Lower leg skin (tissue), 4 donors: Measurements from ENCODE around the gene RUNX3. TPM values are rescaled to one million over a fixed set of nuclear protein-coding genes. Genes with fewer than 3 reads are reported as not detected.

ENCODE experiments used
- DNase-seq, 2 donors: peaks; one replicate each; pipeline ENCODE4 v3.0.0-alpha.2; 2019; ENCODE audit warnings: low spot score in 2 of 2
- H3K4me3 ChIP-seq: fragments of 200-600 bp; sonication (generic); 2 replicates; pipeline ENCODE4 v1.5.1; 2017; ENCODE audit warnings: mild to moderate bottlenecking, low read depth; ENCODE audit not compliant: poor library complexity, severe bottlenecking
- POLR2A ChIP-seq, 2 donors: fragments of 450-650 bp; IDR thresholded peaks; one replicate each; pipeline ENCODE4 v1.6.1; 2016 to 2017; ENCODE audit warnings: antibody characterized with exemption in 2 of 2, mild to moderate bottlenecking in 1 of 2, moderate library complexity in 1 of 2
- WGBS, 2 donors: methylation state at CpG; one replicate each; pipeline ENCODE4 v1.1.5; 2018; 5-methylcytosine and 5-hydroxymethylcytosine counted together
- intact Hi-C: fragments of 100-400 bp; cut with DNase I; formaldehyde crosslinking; loops from one replicate; pipeline ENCODE4 v1.15.0; 2023; ENCODE audit warnings: low total_unique reads
- total RNA-seq, 4 donors: library from RNA; depleted of rRNA; stranded (reverse); fragments of >200 nt; gene quantifications; one replicate each; pipeline ENCODE4 v1.1.0, GENCODE V29; 2016
- TF ChIP-seq, protein P1 (sequence below), 3 donors: fragments of 450-650 bp; IDR thresholded peaks; one replicate each; pipeline ENCODE4 v1.5.1; 2016; ENCODE audit warnings: antibody characterized with exemption in 3 of 3, mild to moderate bottlenecking in 3 of 3, moderate library complexity in 2 of 3

RUNX3 gene
- total RNA-seq, 4 donors from 2014 or later = 6.1 to 24.4 (median 19.8) TPM

DNA sequence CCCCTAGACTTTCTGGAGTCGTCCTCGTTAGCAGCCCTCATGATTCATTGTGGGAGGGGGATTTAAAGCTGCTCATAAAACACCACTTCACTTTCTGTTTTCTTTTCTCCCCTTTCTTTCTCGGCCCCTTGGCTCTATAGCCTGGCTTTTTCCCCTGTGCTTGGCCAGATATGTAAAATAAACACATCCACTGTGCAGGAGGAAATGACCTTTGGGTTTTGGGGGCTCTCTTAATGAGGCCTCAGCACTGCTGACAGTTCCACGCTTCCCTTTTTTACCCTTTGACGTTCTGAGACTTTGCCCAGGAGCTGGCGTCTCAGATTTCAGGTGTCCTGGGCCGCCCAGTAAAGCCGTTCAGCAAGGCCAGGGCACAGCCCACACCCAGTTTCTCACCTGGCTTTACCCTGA is 65.7 kb downstream of the RUNX3 start:
- H3K4me3 ChIP-seq = no peak overlapping the region
- TF ChIP-seq POLR2A (IDR thresholded peaks at IDR 0.05) = no peak
- TF ChIP-seq, protein P1, sequence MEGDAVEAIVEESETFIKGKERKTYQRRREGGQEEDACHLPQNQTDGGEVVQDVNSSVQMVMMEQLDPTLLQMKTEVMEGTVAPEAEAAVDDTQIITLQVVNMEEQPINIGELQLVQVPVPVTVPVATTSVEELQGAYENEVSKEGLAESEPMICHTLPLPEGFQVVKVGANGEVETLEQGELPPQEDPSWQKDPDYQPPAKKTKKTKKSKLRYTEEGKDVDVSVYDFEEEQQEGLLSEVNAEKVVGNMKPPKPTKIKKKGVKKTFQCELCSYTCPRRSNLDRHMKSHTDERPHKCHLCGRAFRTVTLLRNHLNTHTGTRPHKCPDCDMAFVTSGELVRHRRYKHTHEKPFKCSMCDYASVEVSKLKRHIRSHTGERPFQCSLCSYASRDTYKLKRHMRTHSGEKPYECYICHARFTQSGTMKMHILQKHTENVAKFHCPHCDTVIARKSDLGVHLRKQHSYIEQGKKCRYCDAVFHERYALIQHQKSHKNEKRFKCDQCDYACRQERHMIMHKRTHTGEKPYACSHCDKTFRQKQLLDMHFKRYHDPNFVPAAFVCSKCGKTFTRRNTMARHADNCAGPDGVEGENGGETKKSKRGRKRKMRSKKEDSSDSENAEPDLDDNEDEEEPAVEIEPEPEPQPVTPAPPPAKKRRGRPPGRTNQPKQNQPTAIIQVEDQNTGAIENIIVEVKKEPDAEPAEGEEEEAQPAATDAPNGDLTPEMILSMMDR (IDR thresholded peaks at IDR 0.05) = no peak
- intact Hi-C loops = no loop called here
- DNase-seq = no peak
- WGBS, 2 donors = 57 to 63% methylated on average over 8 of the region's 8 CpGs

DNA sequence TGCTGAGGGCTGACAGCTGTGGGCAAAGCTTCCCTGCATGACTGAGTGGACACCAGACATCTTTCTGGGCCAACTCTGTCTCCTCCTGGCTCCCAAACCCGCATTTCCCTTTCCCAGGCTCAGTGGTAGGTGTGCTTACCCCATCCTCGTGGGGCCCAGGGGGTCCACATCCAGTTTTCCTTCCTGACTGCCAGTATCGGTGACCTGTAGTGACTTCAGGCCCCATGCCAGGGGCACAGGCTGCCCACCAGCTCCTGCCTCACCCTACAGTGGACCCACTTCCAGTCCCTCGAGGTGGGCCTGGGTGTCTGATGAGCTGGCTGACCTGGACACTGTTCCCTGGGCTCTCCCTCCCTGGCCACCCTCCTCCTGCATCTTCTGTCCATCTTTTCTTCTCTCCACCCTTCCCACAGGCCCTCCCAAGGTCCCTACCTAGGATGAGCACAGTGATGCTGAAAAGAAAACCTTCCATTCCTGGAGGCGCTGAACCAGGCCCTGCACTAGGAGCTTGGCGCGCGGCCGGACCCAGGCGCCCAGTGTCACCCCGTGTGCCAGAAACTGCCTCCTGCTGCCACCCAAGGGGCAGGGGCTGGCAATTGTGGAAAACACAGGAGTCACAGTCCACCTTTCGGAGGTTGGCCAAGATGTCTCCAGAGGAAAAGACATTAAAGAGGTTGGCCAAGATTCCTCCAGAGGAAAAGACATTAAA is 67.1 kb downstream of the RUNX3 start:
- DNase-seq = peak in 1 of 2 donors; percentile 82
- WGBS, 2 donors = 87 to 89% methylated on average over 12 of the region's 12 CpGs
- TF ChIP-seq POLR2A (IDR thresholded peaks at IDR 0.05) = no peak
- TF ChIP-seq, protein P1 (IDR thresholded peaks at IDR 0.05) = no peak
- intact Hi-C loops = no loop called here
- H3K4me3 ChIP-seq = no peak overlapping the region

DNA sequence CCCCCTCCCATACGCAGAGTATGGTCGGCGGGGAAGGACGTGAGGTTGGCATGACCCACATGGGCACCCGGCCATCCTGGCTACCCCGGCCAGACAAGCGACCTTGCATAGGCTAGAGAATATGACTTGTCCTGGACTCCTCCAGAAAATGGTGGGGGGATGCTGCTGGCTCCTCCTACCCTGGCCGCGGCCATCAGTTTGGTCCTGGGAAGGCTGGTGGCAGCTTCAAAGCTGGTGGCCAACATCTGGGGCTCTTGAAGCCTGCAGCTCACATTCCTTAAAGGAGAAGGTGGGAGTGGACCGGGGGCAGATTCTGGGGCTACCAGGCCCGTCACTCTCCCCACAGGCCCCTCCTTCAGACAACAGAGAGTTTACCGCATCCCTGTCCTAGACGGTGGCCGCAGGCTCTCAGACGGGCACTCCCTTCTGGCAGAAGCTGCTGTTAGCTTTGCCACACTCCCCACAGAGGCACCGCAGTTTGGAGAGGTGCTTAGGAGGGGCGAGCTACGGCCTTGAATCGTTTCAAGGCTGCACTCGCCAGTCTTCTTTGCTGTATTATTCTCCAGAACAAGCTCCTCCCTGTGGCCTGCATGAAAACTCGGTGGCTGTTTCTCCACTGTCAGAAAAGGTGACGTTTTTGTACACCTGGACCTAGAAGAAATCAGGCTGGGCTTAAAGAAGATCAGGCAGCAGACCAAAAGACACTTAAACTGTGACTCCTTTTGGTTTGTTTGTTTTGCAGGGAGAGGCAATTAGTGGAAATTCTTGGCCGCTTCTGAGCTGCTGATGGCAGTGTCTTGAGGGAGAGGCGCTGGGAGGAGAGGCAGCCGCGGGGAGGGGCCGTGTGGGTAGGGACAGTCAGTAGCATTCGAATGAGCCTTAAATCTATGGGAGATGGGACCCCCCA is 68.0 kb downstream of the RUNX3 start:
- intact Hi-C loops = no loop called here
- no peak for TF ChIP-seq POLR2A (IDR thresholded peaks at IDR 0.05)
- TF ChIP-seq, protein P1 (IDR thresholded peaks at IDR 0.05) = no peak
- WGBS, 2 donors = 46 to 47% methylated on average over 26 to 28 of the region's 28 CpGs
- H3K4me3 ChIP-seq = no peak overlapping the region
- peak in 1 of 2 donors; percentile 79 for DNase-seq

DNA sequence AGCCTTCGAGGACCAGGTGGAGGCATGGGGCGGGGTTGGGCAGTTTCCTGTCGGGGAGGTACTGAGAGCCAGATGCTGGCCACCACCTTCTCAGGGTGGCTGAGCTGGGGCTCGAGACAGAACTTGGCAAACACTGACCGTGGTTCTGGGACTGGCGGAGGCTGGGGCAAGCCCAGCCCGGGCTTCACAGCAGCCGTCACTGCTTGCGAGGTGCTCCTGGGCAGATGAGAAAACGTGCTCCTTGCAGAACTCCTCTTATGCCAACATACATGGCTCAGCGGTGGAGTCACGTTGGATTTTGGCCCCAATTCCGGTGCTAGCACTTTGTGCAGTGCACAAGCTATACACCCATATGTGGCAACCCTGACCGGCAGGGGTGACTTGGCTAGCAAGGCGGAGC is 69.2 kb downstream of the RUNX3 start:
- intact Hi-C loops = no loop called here
- DNase-seq = no peak
- H3K4me3 ChIP-seq = no peak overlapping the region
- 62 to 68% methylated on average over 12 to 15 of the region's 15 CpGs for WGBS, 2 donors
- TF ChIP-seq, protein P1 (IDR thresholded peaks at IDR 0.05) = no peak
- no peak for TF ChIP-seq POLR2A (IDR thresholded peaks at IDR 0.05)

DNA sequence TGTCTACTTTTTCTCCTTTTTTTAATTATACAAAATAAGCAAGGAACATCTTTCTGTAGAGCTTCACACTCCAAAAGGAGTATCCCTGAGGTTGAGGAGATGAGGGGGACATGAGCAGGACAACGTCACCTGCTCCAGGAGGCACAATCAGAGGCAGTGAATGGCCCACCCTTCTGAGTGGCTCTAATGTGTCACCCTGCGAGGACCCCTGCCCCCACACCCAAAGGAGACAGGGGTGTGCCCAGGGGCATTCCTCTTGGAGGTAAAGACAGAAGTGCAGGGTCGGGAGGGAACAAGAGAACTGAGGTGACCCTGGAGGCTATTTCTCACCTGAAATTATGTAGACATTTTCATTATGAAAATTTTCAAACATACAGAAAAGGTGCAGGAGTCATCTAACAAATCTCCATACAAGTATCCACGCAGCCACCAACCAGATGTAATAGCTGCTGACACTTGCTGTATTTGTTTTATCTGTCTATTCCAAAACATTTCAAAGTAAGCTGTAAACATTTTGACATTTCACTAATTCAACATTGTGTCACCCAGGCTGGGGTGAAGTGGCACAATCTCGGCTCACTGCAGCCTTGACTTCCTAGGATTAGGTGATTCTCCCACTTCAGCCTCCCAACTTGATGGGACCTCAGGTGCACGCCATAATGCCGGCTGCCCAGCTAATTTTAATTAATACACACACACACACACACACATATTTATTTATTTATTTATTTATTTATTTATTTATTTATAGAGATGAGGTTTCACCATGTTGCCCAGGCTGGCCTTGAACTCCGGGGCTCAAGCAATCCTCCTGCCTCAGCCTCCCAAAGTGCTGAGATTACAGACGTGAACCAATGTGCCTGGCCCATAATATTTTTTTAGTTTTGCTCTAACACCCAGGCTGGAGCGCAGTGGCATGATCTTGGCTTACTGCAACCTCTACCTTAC is 70.7 kb downstream of the RUNX3 start:
- no peak overlapping the region for H3K4me3 ChIP-seq
- intact Hi-C loops = loop anchor here (10.0 kb wide), 2 partner anchors 245 to 335 kb away; no protein-coding TSS in a partner anchor
- TF ChIP-seq, protein P1 (IDR thresholded peaks at IDR 0.05) = no peak
- 86 to 87% methylated on average over 10 of the region's 10 CpGs for WGBS, 2 donors
- no peak for DNase-seq
